ENCODE data around the gene CLCF1.

Gene CLCF1

DNA sequence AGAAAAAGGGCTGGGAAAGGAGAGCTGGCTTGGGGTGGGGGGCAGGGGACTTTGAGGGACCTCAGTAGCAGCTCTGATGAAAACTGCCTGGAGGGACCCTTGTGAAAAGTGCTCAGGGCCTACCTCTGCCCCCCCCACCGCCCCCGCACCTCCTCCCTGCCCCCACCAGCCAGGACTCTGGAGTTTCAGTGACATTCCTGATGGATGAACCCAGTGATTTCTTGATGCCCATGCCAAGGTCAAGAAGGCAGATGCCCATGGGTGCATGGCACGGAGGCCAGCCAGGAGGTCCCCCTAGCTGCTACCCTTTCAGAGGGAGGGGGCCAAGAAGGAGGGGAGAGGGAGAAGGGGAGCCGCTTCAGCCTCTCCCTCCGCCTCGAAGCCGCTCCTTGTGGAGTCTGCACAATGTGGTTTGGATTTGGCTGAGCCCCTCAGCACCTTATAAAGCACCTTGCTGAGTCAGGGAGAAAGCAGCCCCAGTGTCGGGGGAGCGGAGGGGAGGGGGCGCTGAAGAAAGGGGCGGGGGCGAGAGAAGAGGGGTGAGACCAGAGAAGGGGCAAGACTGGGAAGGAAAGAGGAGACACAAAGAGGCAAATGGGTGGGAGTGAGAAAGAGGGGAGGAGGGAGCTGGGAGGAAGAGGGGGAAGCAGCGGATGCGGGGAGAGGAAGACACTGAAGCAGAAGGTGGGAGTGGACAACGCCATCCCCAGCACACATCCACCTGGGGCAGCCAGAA is 2.1 kb upstream of the CLCF1 start:
- Mint-ChIP-seq H3K4me1 (ENCODE audit: low read depth) (peaks cover 42% of the 10 kb centered on the region), H3K4me3 (no peak overlapping the region)

DNA sequence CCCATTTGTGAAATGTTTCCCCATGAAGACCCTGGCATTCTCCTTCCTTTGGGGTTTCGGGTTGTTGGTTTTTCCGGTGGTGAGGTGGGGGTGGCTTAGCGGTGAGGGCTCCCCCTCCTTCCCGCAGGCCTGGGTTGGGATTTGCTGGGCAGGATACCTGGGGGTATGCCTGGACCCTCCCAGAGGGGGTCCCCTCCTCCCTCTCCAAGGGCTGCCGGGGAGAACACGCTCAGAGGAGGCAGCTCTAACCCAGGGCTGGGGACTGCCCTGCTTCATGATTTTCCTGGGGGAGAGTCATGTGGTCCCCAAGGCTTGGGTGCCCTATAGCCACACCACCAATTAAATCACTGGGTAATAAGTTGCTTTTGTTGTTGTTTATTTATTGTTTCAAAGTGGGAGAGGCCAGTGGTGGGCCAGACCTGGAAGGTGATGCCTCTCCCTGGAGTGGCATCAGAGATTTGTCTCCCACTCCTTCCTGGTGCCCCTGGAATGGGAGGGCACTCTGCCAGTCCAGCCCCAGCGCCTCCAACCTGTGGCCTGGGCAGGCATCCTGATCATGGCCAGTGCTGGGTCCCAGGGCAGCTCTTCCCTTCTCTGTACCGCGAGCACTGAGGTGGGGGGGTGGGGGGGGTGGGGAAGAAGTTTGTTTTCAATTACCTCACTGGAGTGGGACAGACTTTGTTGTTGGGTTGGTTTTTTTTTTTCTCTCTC is 1.3 kb upstream of the CLCF1 start:
- peak overlapping the region; percentile 89 for H3K27ac Mint-ChIP-seq
- H3K9me3 Mint-ChIP-seq: no peaks in the 10 kb centered on the region
- no peaks in the 10 kb centered on the region for H3K36me3 Mint-ChIP-seq (ENCODE audit: low read depth)
- peaks cover 47% of the 10 kb centered on the region for H3K4me1 Mint-ChIP-seq (ENCODE audit: low read depth)
- peak overlapping the region; percentile 89 for H3K4me3 Mint-ChIP-seq
- H3K27me3 Mint-ChIP-seq: peaks cover 21% of the 10 kb centered on the region

More for the DNA sequence above, 2.1 kb upstream of the CLCF1 start:
- H3K36me3 Mint-ChIP-seq (ENCODE audit: low read depth): no peaks in the 10 kb centered on the region
- H3K9me3 Mint-ChIP-seq: no peaks in the 10 kb centered on the region
- no peak overlapping the region for H3K27ac Mint-ChIP-seq
- peaks cover 20% of the 10 kb centered on the region for H3K27me3 Mint-ChIP-seq

DNA sequence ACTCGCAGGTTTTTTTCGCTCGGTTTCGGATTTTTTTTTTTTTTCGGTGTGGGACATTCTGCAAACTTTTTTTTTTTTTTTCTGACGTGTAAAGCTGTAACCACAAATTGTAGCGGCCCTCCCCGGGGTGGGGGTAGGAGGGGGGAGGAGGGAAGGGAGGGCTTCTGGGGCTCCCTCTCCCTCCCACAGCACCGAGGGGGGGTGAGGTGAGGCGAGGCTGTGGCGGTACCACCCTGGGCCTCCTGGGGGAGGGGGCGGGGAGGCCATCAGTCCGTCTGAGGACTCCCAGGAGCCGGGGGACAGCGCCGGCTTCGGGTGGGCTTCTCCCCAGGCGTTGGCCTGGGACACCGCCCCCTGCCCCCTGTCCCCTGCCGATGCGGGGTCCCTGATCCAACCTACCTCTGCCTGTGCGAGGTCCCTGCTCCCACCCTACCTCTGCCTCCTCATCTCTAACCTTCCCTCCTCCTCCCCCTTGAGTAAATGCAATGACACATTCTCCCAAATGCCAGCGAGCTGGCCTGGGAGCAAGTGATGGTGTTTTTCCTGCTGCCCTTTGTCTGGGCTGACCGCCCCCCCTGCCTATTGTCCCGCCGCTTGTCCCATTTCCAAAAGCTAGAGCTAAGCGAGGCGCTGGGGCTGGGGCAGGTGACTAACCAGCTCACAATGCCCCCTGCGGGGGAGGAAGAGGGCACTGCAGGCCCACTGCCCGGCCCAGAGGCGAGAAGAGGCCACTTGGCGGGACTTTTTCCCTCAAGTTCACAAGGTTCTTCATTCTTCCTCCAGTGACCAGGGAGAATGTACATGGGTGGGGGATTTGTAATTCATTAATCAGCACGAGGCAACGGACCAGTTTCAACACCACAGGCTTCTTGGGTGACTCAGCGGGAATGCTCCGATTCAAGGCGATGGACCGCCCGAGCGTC is 511 bp upstream of the CLCF1 start:
- Mint-ChIP-seq H3K27ac (peak overlapping the region; percentile 94), H3K4me3 (peak overlapping the region; percentile 89), H3K36me3 (ENCODE audit: low read depth) (no peaks in the 10 kb centered on the region), H3K4me1 (ENCODE audit: low read depth) (peaks cover 50% of the 10 kb centered on the region), H3K27me3 (peaks cover 21% of the 10 kb centered on the region), H3K9me3 (no peaks in the 10 kb centered on the region)

DNA sequence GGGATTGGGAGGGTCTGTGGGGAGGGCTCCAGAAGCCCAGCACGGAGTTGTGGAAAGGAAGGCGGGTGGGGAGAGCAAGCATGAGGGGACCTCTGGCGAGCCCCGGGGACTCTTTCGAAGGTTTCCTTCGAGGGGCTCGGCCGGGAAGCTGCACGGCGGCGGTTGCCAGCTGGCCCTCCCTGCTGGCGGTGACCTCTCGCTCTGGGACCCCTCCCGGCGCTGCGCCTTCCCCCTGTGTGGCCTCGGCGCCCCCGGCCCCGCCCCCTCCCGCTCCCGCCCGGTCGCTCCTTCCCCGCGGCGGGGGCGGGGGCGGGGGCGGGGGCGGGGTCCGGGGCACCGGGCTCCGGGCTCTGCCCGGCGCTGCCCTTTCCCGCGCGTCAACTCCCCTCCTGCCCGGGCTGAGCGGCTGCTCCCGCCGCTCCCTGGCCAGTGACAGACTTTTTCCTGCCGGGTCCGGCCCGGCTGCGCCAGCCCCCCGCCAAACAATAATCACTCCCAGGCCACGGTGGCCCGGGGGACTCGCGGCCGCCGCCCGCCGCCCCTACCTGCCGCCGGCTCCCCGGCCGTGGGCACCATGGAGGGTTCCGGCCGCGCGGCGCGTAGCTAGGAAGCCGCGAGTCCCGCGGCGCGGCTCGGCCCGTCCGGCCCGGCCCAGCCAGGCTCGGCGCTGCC is 941 bp downstream of the CLCF1 start:
- Mint-ChIP-seq H3K36me3 (ENCODE audit: low read depth) (no peaks in the 10 kb centered on the region), H3K4me3 (peak overlapping the region; percentile 79), H3K4me1 (ENCODE audit: low read depth) (peaks cover 60% of the 10 kb centered on the region), H3K9me3 (no peaks in the 10 kb centered on the region), H3K27me3 (peaks cover 21% of the 10 kb centered on the region), H3K27ac (no peak overlapping the region)

DNA sequence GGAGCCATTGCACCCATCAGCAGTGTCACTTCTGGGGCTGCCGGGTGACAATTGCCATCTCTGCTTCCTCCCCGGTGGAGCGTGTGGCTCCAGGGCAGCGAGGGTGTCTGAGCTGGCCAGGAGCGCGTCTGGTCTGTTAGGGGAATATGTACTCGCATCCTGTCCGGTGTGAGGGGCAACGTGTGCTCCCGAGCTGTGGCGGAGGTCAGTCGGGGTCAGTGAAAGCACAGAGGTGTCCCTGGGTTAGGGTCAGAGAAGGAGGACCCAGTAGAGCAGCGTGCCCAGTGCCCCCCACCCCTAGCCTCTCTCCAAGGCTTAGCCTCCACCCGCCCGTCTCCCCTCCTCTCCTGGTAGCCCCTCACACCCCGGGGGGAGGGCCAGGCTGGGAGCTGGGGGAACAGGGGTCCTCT is 1.5 kb downstream of the CLCF1 start:
- Mint-ChIP-seq H3K4me3 (peak overlapping the region; percentile 79), H3K4me1 (ENCODE audit: low read depth) (peaks cover 60% of the 10 kb centered on the region), H3K27me3 (peaks cover 21% of the 10 kb centered on the region), H3K9me3 (no peaks in the 10 kb centered on the region), H3K27ac (peak overlapping the region; percentile 67), H3K36me3 (ENCODE audit: low read depth) (no peaks in the 10 kb centered on the region)

GRCh38 chr11:67371189-67371910 is 2.0 kb downstream of the CLCF1 start:
- peaks cover 60% of the 10 kb centered on the region for H3K4me1 Mint-ChIP-seq (ENCODE audit: low read depth)
- no peaks in the 10 kb centered on the region for H3K36me3 Mint-ChIP-seq (ENCODE audit: low read depth)
- H3K27me3 Mint-ChIP-seq: peaks cover 21% of the 10 kb centered on the region
- H3K27ac Mint-ChIP-seq: peak overlapping the region; percentile 67
- H3K9me3 Mint-ChIP-seq: no peaks in the 10 kb centered on the region
- peak overlapping the region; percentile 79 for H3K4me3 Mint-ChIP-seq

- Mint-ChIP-seq H3K4me1 (ENCODE audit: low read depth) (peaks cover 69% of the 10 kb centered on the region), H3K4me3 (no peak overlapping the region), H3K9me3 (no peaks in the 10 kb centered on the region), H3K27ac (no peak overlapping the region), H3K36me3 (ENCODE audit: low read depth) (no peaks in the 10 kb centered on the region), H3K27me3 (peaks cover 21% of the 10 kb centered on the region)
Observed at GRCh38 chr11:67370351-67371076, 2.9 kb downstream of the CLCF1 start.

GRCh38 chr11:67369801-67370284 is 3.6 kb downstream of the CLCF1 start:
- peaks cover 74% of the 10 kb centered on the region for H3K4me1 Mint-ChIP-seq (ENCODE audit: low read depth)
- H3K27me3 Mint-ChIP-seq: peaks cover 21% of the 10 kb centered on the region
- no peak overlapping the region for H3K27ac Mint-ChIP-seq
- no peak overlapping the region for H3K4me3 Mint-ChIP-seq
- no peaks in the 10 kb centered on the region for H3K36me3 Mint-ChIP-seq (ENCODE audit: low read depth)
- no peaks in the 10 kb centered on the region for H3K9me3 Mint-ChIP-seq

GRCh38 chr11:67369275-67369674 is 4.1 kb downstream of the CLCF1 start:
- Mint-ChIP-seq H3K27me3 (peaks cover 20% of the 10 kb centered on the region), H3K4me3 (peak overlapping the region; percentile 10), H3K9me3 (no peaks in the 10 kb centered on the region), H3K4me1 (ENCODE audit: low read depth) (peaks cover 74% of the 10 kb centered on the region), H3K27ac (peak overlapping the region; percentile 1), H3K36me3 (ENCODE audit: low read depth) (no peaks in the 10 kb centered on the region)

- Mint-ChIP-seq H3K9me3 (no peaks in the 10 kb centered on the region), H3K27me3 (peaks cover 16% of the 10 kb centered on the region), H3K4me3 (peak overlapping the region; percentile 25), H3K27ac (peak overlapping the region; percentile 45), H3K36me3 (ENCODE audit: low read depth) (no peaks in the 10 kb centered on the region), H3K4me1 (ENCODE audit: low read depth) (peaks cover 74% of the 10 kb centered on the region)
Observed at GRCh38 chr11:67368621-67369020, 4.8 kb downstream of the CLCF1 start.

DNA sequence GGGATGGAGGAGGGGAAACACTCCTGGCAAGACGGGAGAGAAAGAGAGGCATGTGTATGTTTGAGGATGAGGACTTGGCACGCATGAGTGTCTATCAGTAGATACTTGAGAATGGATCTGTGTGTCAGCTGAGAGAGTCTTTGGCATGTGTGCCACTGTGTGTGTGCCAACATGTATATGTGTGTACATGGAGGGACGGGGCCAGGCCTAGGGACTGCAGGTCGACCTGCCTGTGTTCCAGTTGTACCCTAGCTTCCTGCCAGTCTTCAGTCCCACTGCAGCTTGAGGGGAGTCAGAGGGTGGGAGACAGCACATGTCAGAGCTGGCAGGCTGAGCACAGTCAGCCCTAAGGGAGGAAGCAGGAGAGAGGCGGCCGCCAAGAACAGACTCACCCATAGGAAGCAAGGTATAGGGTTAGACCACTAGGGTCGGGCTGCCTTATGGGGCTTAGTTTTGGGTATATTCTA is 5.6 kb downstream of the CLCF1 start:
- Mint-ChIP-seq H3K9me3 (no peaks in the 10 kb centered on the region), H3K36me3 (ENCODE audit: low read depth) (no peaks in the 10 kb centered on the region), H3K27ac (no peak overlapping the region), H3K27me3 (peaks cover 16% of the 10 kb centered on the region), H3K4me1 (ENCODE audit: low read depth) (peaks cover 71% of the 10 kb centered on the region), H3K4me3 (no peak overlapping the region)

DNA sequence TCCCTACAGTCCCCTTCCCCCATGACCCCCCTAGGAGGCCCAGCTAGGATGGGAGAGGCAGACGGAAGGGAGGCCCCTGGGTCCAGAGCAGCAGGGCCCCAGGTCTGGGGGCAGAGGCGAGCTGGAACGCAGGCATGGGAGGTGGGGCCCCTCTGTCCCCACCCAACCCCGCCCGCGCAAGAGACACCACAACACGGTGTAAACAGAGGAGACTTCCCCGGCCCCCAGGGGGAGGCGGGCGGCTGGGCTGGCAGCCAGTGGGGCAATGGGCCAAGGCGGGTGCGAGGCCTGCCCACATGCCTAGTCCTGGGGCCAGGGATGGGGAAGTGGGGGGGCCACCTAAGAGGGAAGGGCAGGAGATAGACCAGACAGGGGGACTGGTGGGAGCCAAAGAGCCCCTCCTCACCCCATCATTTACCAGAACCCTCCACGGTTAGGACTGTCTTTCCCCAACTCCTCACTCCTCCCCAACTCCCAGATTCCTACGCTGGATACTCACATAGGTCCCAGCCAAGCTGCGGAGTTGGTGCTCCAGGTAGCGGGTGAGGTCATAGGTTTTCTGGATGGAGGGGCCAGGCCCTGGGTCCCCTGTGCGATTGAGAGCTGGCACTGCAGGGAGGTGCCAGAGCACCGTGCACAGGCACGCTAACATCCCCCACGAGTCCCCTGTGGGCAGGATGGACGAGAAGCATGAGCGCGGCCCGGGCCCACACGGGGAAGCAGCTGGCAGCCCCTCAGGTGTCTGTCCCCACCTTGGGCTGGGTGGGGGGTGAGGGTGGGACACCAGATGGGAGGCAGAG is 6.2 kb downstream of the CLCF1 start:
- H3K27ac Mint-ChIP-seq: no peak overlapping the region
- H3K27me3 Mint-ChIP-seq: peaks cover 16% of the 10 kb centered on the region
- H3K36me3 Mint-ChIP-seq (ENCODE audit: low read depth): no peaks in the 10 kb centered on the region
- no peak overlapping the region for H3K4me3 Mint-ChIP-seq
- H3K4me1 Mint-ChIP-seq (ENCODE audit: low read depth): peaks cover 71% of the 10 kb centered on the region
- H3K9me3 Mint-ChIP-seq: no peaks in the 10 kb centered on the region
